PC-9 (cell line): ENCODE data around the gene E4F1. TPM values are rescaled to one million over a fixed set of nuclear protein-coding genes. Genes with fewer than 3 reads are reported as not detected.

Experiments used
- BruUV-seq: library from RNA; stranded (reverse); fragments of 400-500 nt; replicated peaks from 2 replicates; lab custom pipeline; 2021; lab: Mats Ljungman, UMichigan
- CTCF ChIA-PET: fragments of 300-600 bp; sonication (Branson Sonifier 250); formaldehyde crosslinking; loops from one replicate; lab custom pipeline; 2022; ENCODE audit warnings: antibody characterized with exemption; lab: Charles Lee
- POLR2A ChIA-PET: fragments of 300-600 bp; sonication (Branson Sonifier 250); formaldehyde crosslinking; loops from one replicate; lab custom pipeline; 2022; ENCODE audit warnings: antibody characterized with exemption; ENCODE audit not compliant: unreplicated experiment; lab: Charles Lee
- DNase-seq, 2 experiments: peaks; one replicate each; pipeline versions ENCODE4 v3.0.0 to v3.0.0-alpha.2; 2015 to 2022; ENCODE audit warnings: mixed read lengths in 1 of 2
- H2AFZ ChIP-seq: fragments of 200-600 bp; sonication (generic); 2 replicates; pipeline ENCODE4 v1.8.1; 2017; ENCODE audit warnings: antibody characterized with exemption
- H3F3A ChIP-seq: fragments of 200-600 bp; sonication (generic); 2 replicates; pipeline ENCODE4 v1.8.1; 2017; ENCODE audit warnings: antibody characterized with exemption, mild to moderate bottlenecking, low read depth; ENCODE audit not compliant: insufficient read depth
- H3K27ac ChIP-seq: fragments of 200-600 bp; sonication (generic); 2 replicates; pipeline ENCODE4 v1.6.1; 2016; ENCODE audit warnings: mixed run types
- H3K27me3 ChIP-seq: fragments of 200-600 bp; sonication (generic); 2 replicates; pipeline ENCODE4 v1.6.1; 2016; ENCODE audit warnings: low read depth, mixed run types; ENCODE audit not compliant: insufficient read depth
- H3K36me3 ChIP-seq: fragments of 200-600 bp; sonication (generic); 2 replicates; pipeline ENCODE4 v1.6.1; 2016; ENCODE audit warnings: low read depth, mixed run types
- H3K4me1 ChIP-seq: fragments of 200-600 bp; sonication (generic); replicated peaks from 2 replicates; pipeline ENCODE4 v1.6.1; 2016; ENCODE audit warnings: mixed run types; ENCODE audit not compliant: insufficient read depth
- H3K4me2 ChIP-seq: fragments of 200-600 bp; sonication (generic); 2 replicates; pipeline ENCODE4 v1.6.1; 2017; ENCODE audit warnings: mixed run types
- H3K4me3 ChIP-seq: fragments of 200-600 bp; sonication (generic); 2 replicates; pipeline ENCODE4 v1.6.1; 2016; ENCODE audit warnings: mixed run types
- H3K79me2 ChIP-seq: fragments of 200-600 bp; sonication (generic); 2 replicates; pipeline ENCODE4 v1.6.1; 2017; ENCODE audit warnings: low read depth, mixed run types
- H3K9me2 ChIP-seq: fragments of 200-600 bp; sonication (generic); 2 replicates; pipeline ENCODE4 v1.8.1; 2017; ENCODE audit warnings: mild to moderate bottlenecking; ENCODE audit not compliant: insufficient read depth
- H3K9me3 ChIP-seq: fragments of 200-600 bp; sonication (generic); 2 replicates; pipeline ENCODE4 v1.8.1; 2016; ENCODE audit warnings: low read depth; ENCODE audit not compliant: insufficient read depth
- H4K20me1 ChIP-seq: fragments of 200-600 bp; sonication (generic); 2 replicates; pipeline ENCODE4 v1.8.1; 2017; ENCODE audit not compliant: insufficient read depth
- EZH2 ChIP-seq: fragments of 200-600 bp; sonication (generic); IDR thresholded peaks from 2 replicates; pipeline ENCODE4 v1.8.0; 2017; ENCODE audit warnings: antibody characterized with exemption, low read depth
- intact Hi-C: fragments of 100-400 bp; cut with micrococcal nuclease; formaldehyde crosslinking; loops from one replicate; pipeline ENCODE4 v1.10.0; 2022; ENCODE audit not compliant: unreplicated experiment
- total RNA-seq: library from RNA; stranded (reverse); gene quantifications from 2 replicates; pipeline ENCODE4 v1.2.3, GENCODE V29; 2021
- TF ChIP-seq, protein P1 (sequence below): fragments of 200-600 bp; sonication (generic); conservative IDR thresholded peaks from 2 replicates; pipeline ENCODE4 v1.6.1; 2017; ENCODE audit warnings: mixed run types, antibody characterized with exemption, mild to moderate bottlenecking, moderate library complexity

Gene E4F1
- total RNA-seq, 1 experiment from 2014 or later: 38.8 TPM

DNA sequence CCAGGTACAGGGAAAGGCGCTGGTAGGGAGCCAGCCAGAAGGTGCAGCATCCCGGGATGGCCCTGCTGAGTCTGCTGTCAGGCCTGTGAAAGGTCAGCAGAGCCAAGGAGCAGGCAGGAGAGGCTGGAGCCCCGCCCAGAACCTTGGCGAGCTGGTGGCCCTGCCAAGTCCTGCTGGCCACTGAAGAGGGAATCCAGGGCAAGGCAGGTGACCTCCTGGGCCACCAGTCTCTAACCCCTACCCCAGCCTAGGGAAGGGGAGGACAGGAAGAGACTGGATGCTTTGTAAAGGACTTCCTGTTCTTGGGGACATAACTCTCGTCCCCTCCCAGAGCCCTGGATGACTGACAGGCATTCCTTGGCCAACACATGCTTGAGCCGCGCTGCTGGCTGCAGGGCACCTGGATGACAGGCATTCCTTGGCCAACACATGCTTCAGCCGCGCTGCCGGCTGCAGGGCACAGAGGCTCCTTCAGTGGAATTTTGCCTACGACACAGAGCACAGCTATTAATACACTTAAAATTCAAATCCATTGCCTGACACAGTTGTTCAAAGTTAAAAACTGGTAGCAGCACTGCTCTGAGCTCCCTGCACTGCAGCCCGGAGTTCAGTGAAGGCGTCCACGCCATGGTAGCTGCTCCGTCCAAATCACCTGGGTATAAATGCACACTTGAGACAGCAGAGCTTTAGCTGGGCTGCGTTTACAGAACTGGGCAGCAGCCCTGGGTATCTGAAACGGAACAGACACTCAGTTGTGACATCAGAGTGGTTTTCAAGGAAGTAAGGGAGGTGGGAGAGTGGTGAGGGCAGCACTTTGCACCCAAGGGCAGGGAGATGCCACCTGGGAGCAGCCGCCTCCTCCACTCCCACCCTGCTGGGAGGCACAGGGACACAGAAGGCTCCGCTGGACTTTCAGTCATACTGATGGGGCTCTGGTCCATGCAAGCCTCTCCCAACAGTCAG lies 10.7 kb upstream of the E4F1 start:
- peaks cover 29% of the 10 kb centered on the region for H3K79me2 ChIP-seq
- intact Hi-C loops: loop anchor here (5.0 kb wide), 1 partner anchor 40 kb away; the partner anchor contains the start of gene ECI1
- DNase-seq: peak; percentile 85 to 86
- H4K20me1 ChIP-seq: peaks cover 19% of the 10 kb centered on the region; the same call in 1 of the 2 replicates
- H3K9me3 ChIP-seq: no peaks in the 10 kb centered on the region
- CTCF ChIA-PET: no interaction called here
- no peak for TF ChIP-seq EZH2
- TF ChIP-seq, protein P1, sequence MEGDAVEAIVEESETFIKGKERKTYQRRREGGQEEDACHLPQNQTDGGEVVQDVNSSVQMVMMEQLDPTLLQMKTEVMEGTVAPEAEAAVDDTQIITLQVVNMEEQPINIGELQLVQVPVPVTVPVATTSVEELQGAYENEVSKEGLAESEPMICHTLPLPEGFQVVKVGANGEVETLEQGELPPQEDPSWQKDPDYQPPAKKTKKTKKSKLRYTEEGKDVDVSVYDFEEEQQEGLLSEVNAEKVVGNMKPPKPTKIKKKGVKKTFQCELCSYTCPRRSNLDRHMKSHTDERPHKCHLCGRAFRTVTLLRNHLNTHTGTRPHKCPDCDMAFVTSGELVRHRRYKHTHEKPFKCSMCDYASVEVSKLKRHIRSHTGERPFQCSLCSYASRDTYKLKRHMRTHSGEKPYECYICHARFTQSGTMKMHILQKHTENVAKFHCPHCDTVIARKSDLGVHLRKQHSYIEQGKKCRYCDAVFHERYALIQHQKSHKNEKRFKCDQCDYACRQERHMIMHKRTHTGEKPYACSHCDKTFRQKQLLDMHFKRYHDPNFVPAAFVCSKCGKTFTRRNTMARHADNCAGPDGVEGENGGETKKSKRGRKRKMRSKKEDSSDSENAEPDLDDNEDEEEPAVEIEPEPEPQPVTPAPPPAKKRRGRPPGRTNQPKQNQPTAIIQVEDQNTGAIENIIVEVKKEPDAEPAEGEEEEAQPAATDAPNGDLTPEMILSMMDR: no peak
- no peak overlapping the region for H3K27ac ChIP-seq
- POLR2A ChIA-PET: interaction anchor here (0.9 kb wide), 1 partner anchor 57 kb away, joined by 9 read pairs; the partner anchor contains the start of gene TRAF7
- 0 out of 2 replicates have a peak, but pooled peaks cover 4% of the 10 kb centered on the region for H3K36me3 ChIP-seq
- H3K4me3 ChIP-seq: peak overlapping the region; percentile 85
- H3K9me2 ChIP-seq: no peaks in the 10 kb centered on the region
- H3K4me1 ChIP-seq: peaks cover 28% of the 10 kb centered on the region
- no TSS peak for BruUV-seq
- peak overlapping the region; percentile 99 for H3K4me2 ChIP-seq
- H2AFZ ChIP-seq: no peak overlapping the region
- peaks cover 53% of the 10 kb centered on the region for H3F3A ChIP-seq
- H3K27me3 ChIP-seq: no peaks in the 10 kb centered on the region

DNA sequence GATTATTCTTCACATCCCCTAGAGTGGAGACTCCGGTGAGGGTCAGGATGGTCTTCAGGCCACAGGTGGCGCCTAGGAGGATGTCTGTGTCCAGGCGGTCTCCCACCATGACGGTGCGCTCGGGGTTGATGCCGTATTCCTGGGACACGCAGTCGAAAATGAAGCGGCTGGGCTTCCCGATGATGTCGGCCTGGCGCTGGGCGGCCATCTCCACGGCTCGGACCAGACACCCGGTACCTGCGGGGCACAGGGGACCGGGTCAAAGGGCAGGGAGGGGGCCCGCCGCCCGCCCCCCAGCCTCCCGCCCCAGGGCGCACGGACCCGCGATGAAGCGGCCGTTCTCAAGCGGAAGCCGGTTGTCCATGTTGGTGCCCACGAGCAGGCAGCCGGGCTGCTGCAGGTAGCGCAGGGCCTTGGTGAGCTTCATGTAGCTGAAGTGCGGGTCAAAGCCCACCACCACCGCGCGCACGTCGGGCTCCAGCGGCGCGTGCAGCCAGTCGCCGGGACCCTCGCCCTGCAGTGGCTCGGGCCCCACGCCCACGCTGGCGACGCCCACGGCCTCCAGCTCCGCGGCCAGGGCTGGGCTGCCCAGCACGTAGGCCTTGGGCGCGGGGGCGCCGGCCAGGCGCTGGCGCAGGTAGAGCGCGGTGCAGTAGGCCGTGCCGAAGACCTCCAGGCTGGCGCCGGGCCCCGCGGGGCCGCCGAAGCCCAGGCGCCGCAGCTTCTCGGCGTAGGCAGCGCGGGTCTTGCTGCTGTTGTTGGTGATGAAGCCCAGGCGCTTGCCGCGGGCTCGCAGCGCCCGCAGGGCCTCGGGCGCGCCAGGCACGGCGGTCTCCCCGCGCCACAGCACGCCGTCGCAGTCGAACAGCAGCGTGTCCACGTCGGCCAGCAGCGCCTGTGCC lies 9.3 kb upstream of the E4F1 start:
- no peaks in the 10 kb centered on the region for H3K27me3 ChIP-seq
- CTCF ChIA-PET: interaction anchor here (1.0 kb wide), 1 partner anchor 19 kb away, joined by 4 read pairs; no protein-coding TSS in a partner anchor
- intact Hi-C loops: loop anchor here (1.0 to 5.0 kb wide), 2 partner anchors 38 to 59 kb away; partner anchors contain the start of genes ECI1 and TRAF7
- H3F3A ChIP-seq: peaks cover 53% of the 10 kb centered on the region
- H3K9me3 ChIP-seq: no peaks in the 10 kb centered on the region
- BruUV-seq: no TSS peak
- H3K79me2 ChIP-seq: peaks cover 25% of the 10 kb centered on the region
- peaks cover 19% of the 10 kb centered on the region; the same call in 1 of the 2 replicates for H4K20me1 ChIP-seq
- H3K4me3 ChIP-seq: peak overlapping the region; percentile 85
- H3K36me3 ChIP-seq: no peaks in the 10 kb centered on the region
- H2AFZ ChIP-seq: no peak overlapping the region; the same call in 1 of the 2 replicates
- no peaks in the 10 kb centered on the region for H3K9me2 ChIP-seq
- no peak overlapping the region for H3K27ac ChIP-seq
- POLR2A ChIA-PET: interaction anchor here (0.6 to 1.9 kb wide), 4 partner anchors 59 to 319 kb away, joined by 3 to 16 read pairs (median 7); partner anchors contain the start of genes TBC1D24 and TRAF7
- H3K4me2 ChIP-seq: peak overlapping the region; percentile 99
- DNase-seq: no peak
- TF ChIP-seq, protein P1: no peak
- no peak for TF ChIP-seq EZH2
- peaks cover 28% of the 10 kb centered on the region for H3K4me1 ChIP-seq
